Stimulated activated naive CD4-positive, alpha-beta T cell treated with Interleukin-2 at 50 U/mL for 16 hours (primary cell): Measurements from ENCODE around the gene GDPD4.

ENCODE experiments used
- DNase-seq: peaks from one replicate; lab custom pipeline; 2025; lab: John Stamatoyannopoulos, UW

The GDPD4 gene

DNA sequence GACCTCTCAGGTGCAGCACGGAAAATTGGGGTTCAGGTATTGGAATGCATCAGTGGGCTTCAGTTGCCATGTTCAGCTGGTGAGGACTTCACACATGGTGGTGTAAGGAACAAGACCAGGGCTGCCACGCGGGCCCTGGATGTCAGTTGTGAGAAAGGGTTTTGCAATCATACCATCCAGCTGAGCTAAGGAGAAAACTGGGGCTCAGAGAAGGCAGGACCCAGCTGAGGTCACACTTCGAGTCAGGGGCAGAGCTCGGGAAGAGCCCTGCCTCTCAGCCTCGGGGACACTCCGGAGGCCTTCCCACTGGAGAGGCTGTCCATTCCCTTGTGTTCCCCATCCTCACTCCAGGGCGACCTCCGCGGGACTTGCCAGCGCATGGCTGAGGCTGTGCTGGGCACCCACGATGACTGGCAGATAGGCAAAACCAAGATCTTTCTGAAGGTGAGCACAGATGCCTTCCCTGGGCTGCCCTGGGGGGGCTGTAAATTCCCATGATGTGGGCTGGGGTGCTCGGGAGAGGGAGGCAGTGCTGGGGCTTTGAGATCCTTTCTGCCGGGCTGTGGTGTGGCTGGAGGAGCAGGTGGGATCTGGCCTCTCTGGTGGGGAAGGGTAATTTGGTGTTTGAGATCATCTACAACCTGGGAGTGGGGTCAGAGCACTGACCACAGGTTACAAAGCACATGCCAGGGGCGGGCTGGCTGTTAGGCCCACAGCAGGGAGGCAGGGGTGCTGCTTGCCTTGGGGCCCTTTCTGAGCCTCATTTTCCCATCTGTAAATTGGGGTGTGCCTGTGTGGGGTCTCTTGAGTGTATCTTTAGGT, 126.3 kb downstream of the GDPD4 start:
- no peak for DNase-seq

- no peak for DNase-seq
Observed at GRCh38 chr11:77174559-77174958, 126.9 kb downstream of the GDPD4 start.

DNA sequence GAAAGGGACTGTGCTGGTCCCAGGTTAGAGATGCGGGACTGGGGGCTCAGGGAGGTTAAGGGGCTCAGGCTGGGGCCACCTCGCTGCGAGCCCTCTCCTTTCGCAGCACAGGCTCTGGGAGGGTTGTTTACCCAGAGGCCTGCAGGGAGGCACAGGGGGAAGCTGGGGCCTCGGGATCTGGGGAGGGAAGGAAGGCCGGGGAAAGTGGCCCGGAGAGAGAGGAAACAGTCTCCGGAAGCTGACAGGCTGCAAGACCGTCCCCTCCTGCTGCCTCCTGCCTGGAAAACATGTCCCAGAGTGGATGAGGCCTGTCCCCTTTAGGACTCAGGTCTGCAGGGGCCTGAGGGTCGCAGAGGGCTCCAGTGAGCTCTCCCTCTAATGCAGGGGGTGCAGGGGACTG, 128.0 kb downstream of the GDPD4 start:
- no peak for DNase-seq

GRCh38 chr11:77172666-77172982, 128.9 kb downstream of the GDPD4 start:
- DNase-seq, result no peak

GRCh38 chr11:77171885-77172665, 129.4 kb downstream of the GDPD4 start:
- DNase-seq, result no peak

GRCh38 chr11:77171254-77171653, 130.2 kb downstream of the GDPD4 start:
- no peak for DNase-seq

GRCh38 chr11:77170107-77170506, 131.4 kb downstream of the GDPD4 start:
- no peak for DNase-seq

DNA sequence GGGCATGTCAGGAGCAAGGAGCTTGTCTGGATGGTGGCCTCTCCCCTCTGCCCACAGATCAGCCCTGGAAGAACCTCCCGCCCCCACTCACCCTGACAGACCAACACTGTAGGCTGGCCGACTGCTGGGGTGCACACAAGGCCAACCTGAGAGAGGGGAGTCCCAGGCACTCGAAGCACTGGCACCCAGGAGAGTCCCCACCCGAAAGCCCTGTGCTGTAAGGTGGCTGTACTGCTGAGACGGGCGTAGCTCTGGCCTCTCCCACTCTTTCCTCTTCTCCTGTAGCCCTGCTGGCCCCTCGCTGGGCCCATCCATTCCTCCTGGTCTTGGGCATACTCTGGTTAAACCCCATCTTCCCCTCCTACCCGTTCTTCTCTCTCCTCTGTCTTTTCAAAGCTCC, 133.7 kb downstream of the GDPD4 start:
- no peak for DNase-seq

DNA sequence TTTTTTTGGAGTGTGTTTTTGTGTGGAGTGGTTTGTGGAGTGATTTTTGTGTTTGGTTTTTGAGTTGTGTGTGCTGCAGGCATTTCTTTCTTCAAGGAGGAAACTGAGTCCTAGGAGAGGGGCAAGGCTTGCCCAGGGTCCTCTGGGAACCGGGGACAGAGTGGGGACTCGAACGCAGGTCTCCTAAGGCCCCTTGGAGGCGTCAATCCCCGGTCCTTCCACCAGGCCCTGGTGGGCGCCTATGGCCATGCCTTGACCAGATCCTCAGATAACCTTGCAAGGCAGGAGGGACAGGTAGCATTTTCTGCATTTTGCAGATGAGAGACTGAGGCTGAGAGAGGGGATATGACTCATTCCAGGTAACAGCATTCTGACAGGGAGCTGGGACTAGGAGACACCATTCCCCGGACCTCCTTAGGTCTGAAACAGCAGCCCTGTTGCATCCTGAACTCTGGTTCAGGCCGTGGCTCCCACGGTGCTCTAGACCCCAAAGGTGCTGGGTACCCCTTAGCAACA, 134.3 kb downstream of the GDPD4 start:
- no peak for DNase-seq
